WTC11 (cell line): Measurements from ENCODE around the gene PIGO. TPM values are rescaled to one million over a fixed set of nuclear protein-coding genes. Genes with fewer than 3 reads are reported as not detected.

Experiments used
- ATAC-seq: fragments of 200-7000 bp; cut with Tn5 transposase; 2 replicates; pipeline ENCODE4 v1.10.0; 2021; ENCODE audit warnings: mild to moderate bottlenecking, moderate library complexity
- CTCF ChIA-PET: fragments of 300-600 bp; sonication (Branson Sonifier 250); formaldehyde crosslinking; loops from one replicate; lab custom pipeline; 2021; ENCODE audit warnings: antibody characterized with exemption; lab: Charles Lee
- POLR2A ChIA-PET: fragments of 350-600 bp; sonication (Branson Sonifier 250); formaldehyde crosslinking; loops from one replicate; lab custom pipeline; 2021; ENCODE audit warnings: antibody characterized with exemption; lab: Charles Lee
- DNase-seq: peaks from one replicate; pipeline ENCODE4 v3.0.0; 2021; ENCODE audit warnings: low spot score
- H3K27ac Mint-ChIP-seq: 2 replicates; pipeline ENCODE4 v1.8.0; 2021; ENCODE audit warnings: mixed read lengths
- H3K27me3 Mint-ChIP-seq: 2 replicates; pipeline ENCODE4 v1.8.0; 2021; ENCODE audit warnings: low read depth, mild to moderate bottlenecking, moderate library complexity, mixed read lengths
- H3K36me3 Mint-ChIP-seq: 2 replicates; pipeline ENCODE4 v1.8.0; 2021; ENCODE audit warnings: mixed read lengths
- H3K4me1 Mint-ChIP-seq: 2 replicates; pipeline ENCODE4 v1.8.0; 2022; ENCODE audit warnings: mixed read lengths
- H3K4me3 Mint-ChIP-seq: 2 replicates; pipeline ENCODE4 v1.8.0; 2021; ENCODE audit warnings: mild to moderate bottlenecking, moderate library complexity, mixed read lengths
- H3K9me3 Mint-ChIP-seq: 2 replicates; pipeline ENCODE4 v1.8.0; 2021; ENCODE audit warnings: mixed read lengths
- ATF1 ChIP-seq: sonication (generic); formaldehyde crosslinking; IDR thresholded peaks from 2 replicates; pipeline ENCODE4 v1.8.1; 2023; ENCODE audit warnings: mild to moderate bottlenecking, moderate library complexity, missing genetic modification reagents
- CBFB ChIP-seq: sonication (generic); formaldehyde crosslinking; IDR thresholded peaks from 2 replicates; pipeline ENCODE4 v1.8.1; 2022; ENCODE audit warnings: mild to moderate bottlenecking, low read depth, missing genetic modification reagents
- E2F5 ChIP-seq: sonication (generic); formaldehyde crosslinking; IDR thresholded peaks from 2 replicates; pipeline ENCODE4 v1.8.1; 2022; ENCODE audit warnings: mild to moderate bottlenecking, moderate library complexity, missing genetic modification reagents
- ERG ChIP-seq: fragments of 250-450 bp; sonication (Bioruptor Pico); IDR thresholded peaks from 2 replicates; pipeline ENCODE4 v1.8.0; 2021; ENCODE audit warnings: mild to moderate bottlenecking
- GRHL2 ChIP-seq: fragments of 250-450 bp; sonication (Bioruptor Pico); IDR thresholded peaks from 2 replicates; pipeline ENCODE4 v1.8.0; 2022; ENCODE audit warnings: mild to moderate bottlenecking, moderate library complexity; ENCODE audit not compliant: insufficient replicate concordance, severe bottlenecking
- HMGA2 ChIP-seq: fragments of 250-450 bp; sonication (Bioruptor Pico); IDR thresholded peaks from 2 replicates; pipeline ENCODE4 v1.4.0; 2021; ENCODE audit warnings: mild to moderate bottlenecking, moderate library complexity
- HMGXB4 ChIP-seq: sonication (generic); formaldehyde crosslinking; IDR thresholded peaks from 2 replicates; pipeline ENCODE4 v1.8.1; 2023; ENCODE audit warnings: mild to moderate bottlenecking, moderate library complexity, missing genetic modification reagents
- NFATC4 ChIP-seq: fragments of 250-450 bp; sonication (Bioruptor Pico); IDR thresholded peaks from 2 replicates; pipeline ENCODE4 v1.9.0; 2021; ENCODE audit warnings: mild to moderate bottlenecking
- PRRX2 ChIP-seq: fragments of 250-450 bp; sonication (Bioruptor Pico); IDR thresholded peaks from 2 replicates; pipeline ENCODE4 v1.8.0; 2021; ENCODE audit warnings: mild to moderate bottlenecking
- SP1 ChIP-seq: sonication (generic); formaldehyde crosslinking; conservative IDR thresholded peaks from 2 replicates; pipeline ENCODE4 v1.8.1; 2022; ENCODE audit warnings: missing genetic modification reagents
- TCF7 ChIP-seq: sonication (generic); formaldehyde crosslinking; IDR thresholded peaks from 2 replicates; pipeline ENCODE4 v1.8.0; 2022; ENCODE audit warnings: mild to moderate bottlenecking, low read depth, missing genetic modification reagents, moderate library complexity
- TEAD4 ChIP-seq: sonication (generic); formaldehyde crosslinking; IDR thresholded peaks from 2 replicates; pipeline ENCODE4 v1.8.0; 2022; ENCODE audit warnings: mild to moderate bottlenecking, missing genetic modification reagents
- ZNF121 ChIP-seq: sonication (generic); formaldehyde crosslinking; IDR thresholded peaks from 2 replicates; pipeline ENCODE4 v1.8.0; 2023; ENCODE audit warnings: missing genetic modification reagents
- ZNF317 ChIP-seq: sonication (generic); formaldehyde crosslinking; IDR thresholded peaks from 2 replicates; pipeline ENCODE4 v1.8.1; 2023; ENCODE audit warnings: low read depth, mild to moderate bottlenecking, moderate library complexity, missing genetic modification reagents, borderline replicate concordance
- ZNF416 ChIP-seq: fragments of 250-450 bp; sonication (Bioruptor Pico); IDR thresholded peaks from 2 replicates; pipeline ENCODE4 v1.9.0; 2021; ENCODE audit warnings: mild to moderate bottlenecking, inconsistent platforms
- total RNA-seq: library from RNA; stranded (reverse); gene quantifications from 3 replicates; pipeline ENCODE4 v1.2.3, GENCODE V29; 2021
- TF ChIP-seq, protein P1 (sequence below): sonication (generic); formaldehyde crosslinking; IDR thresholded peaks from 2 replicates; pipeline ENCODE4 v1.8.0; 2023; ENCODE audit warnings: mild to moderate bottlenecking, missing genetic modification reagents
- TF ChIP-seq, protein P2 (sequence below): fragments of 200-600 bp; IDR thresholded peaks from 2 replicates; pipeline ENCODE4 v1.8.0; 2022; ENCODE audit warnings: antibody characterized with exemption
- TF ChIP-seq, protein P3 (sequence below): sonication (generic); formaldehyde crosslinking; IDR thresholded peaks from 2 replicates; pipeline ENCODE4 v1.8.0; 2023; ENCODE audit warnings: missing genetic modification reagents, mild to moderate bottlenecking, borderline replicate concordance
- TF ChIP-seq, protein P4 (sequence below): fragments of 250-450 bp; sonication (Bioruptor Pico); IDR thresholded peaks from 2 replicates; pipeline ENCODE4 v1.9.0; 2021; ENCODE audit warnings: mild to moderate bottlenecking
- TF ChIP-seq, protein P5 (sequence below): sonication (generic); formaldehyde crosslinking; IDR thresholded peaks from 2 replicates; pipeline ENCODE4 v1.8.1; 2022; ENCODE audit warnings: low read depth, missing genetic modification reagents, borderline replicate concordance

PIGO gene
- total RNA-seq, 1 experiment from 2014 or later, result 23.8 TPM

- Mint-ChIP-seq H3K36me3 (peaks cover 22% of the 10 kb centered on the region), H3K9me3 (no peaks in the 10 kb centered on the region), H3K4me3 (peak overlapping the region; percentile 96), H3K27ac (peak overlapping the region; percentile 90), H3K27me3 (no peaks in the 10 kb centered on the region), H3K4me1 (peaks cover 16% of the 10 kb centered on the region)
- POLR2A ChIA-PET, result interaction anchor here (0.6 to 2.7 kb wide), 9 partner anchors 8 to 59 kb away, joined by 3 to 18 read pairs (median 5); partner anchors contain the start of genes ATOSB, FANCG, UNC13B and VCP
- TF ChIP-seq, protein P1, sequence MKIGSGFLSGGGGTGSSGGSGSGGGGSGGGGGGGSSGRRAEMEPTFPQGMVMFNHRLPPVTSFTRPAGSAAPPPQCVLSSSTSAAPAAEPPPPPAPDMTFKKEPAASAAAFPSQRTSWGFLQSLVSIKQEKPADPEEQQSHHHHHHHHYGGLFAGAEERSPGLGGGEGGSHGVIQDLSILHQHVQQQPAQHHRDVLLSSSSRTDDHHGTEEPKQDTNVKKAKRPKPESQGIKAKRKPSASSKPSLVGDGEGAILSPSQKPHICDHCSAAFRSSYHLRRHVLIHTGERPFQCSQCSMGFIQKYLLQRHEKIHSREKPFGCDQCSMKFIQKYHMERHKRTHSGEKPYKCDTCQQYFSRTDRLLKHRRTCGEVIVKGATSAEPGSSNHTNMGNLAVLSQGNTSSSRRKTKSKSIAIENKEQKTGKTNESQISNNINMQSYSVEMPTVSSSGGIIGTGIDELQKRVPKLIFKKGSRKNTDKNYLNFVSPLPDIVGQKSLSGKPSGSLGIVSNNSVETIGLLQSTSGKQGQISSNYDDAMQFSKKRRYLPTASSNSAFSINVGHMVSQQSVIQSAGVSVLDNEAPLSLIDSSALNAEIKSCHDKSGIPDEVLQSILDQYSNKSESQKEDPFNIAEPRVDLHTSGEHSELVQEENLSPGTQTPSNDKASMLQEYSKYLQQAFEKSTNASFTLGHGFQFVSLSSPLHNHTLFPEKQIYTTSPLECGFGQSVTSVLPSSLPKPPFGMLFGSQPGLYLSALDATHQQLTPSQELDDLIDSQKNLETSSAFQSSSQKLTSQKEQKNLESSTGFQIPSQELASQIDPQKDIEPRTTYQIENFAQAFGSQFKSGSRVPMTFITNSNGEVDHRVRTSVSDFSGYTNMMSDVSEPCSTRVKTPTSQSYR (CRISPR knock-in tag), result no peak
- no peak for TF ChIP-seq TCF7
- CTCF ChIA-PET, result interaction anchor here (1.0 to 1.8 kb wide), 8 partner anchors 9 to 401 kb away, joined by 3 to 28 read pairs (median 5); partner anchors contain the start of genes ATOSB and VCP
- ATAC-seq, result no peak
- no peak for DNase-seq
These were observed 6.0 kb upstream of the PIGO start for GRCh38 chr9:35102465-35102768.

- CTCF ChIA-PET, result interaction anchor here (0.9 to 3.1 kb wide), 4 partner anchors 17 to 198 kb away, joined by 4 to 19 read pairs (median 16); partner anchors contain the start of gene VCP
- Mint-ChIP-seq H3K4me3 (no peak overlapping the region), H3K4me1 (peaks cover 7% of the 10 kb centered on the region; the same call in 1 of the 2 replicates)
- TF ChIP-seq ATF1 (CRISPR knock-in tag) (no peak), HMGA2 (CRISPR knock-in tag) (no peak), ZNF121 (CRISPR knock-in tag) (no peak), TCF7 (no peak), SP1 (CRISPR knock-in tag) (no peak), PRRX2 (no peak), ERG (CRISPR knock-in tag) (no peak), HMGXB4 (CRISPR knock-in tag) (no peak), CBFB (CRISPR knock-in tag) (no peak), TEAD4 (no peak), ZNF416 (CRISPR knock-in tag) (no peak), E2F5 (no peak), NFATC4 (no peak), ZNF317 (CRISPR knock-in tag) (no peak), GRHL2 (no peak)
- TF ChIP-seq, protein P2, sequence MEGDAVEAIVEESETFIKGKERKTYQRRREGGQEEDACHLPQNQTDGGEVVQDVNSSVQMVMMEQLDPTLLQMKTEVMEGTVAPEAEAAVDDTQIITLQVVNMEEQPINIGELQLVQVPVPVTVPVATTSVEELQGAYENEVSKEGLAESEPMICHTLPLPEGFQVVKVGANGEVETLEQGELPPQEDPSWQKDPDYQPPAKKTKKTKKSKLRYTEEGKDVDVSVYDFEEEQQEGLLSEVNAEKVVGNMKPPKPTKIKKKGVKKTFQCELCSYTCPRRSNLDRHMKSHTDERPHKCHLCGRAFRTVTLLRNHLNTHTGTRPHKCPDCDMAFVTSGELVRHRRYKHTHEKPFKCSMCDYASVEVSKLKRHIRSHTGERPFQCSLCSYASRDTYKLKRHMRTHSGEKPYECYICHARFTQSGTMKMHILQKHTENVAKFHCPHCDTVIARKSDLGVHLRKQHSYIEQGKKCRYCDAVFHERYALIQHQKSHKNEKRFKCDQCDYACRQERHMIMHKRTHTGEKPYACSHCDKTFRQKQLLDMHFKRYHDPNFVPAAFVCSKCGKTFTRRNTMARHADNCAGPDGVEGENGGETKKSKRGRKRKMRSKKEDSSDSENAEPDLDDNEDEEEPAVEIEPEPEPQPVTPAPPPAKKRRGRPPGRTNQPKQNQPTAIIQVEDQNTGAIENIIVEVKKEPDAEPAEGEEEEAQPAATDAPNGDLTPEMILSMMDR, result no peak
- TF ChIP-seq, protein P3, sequence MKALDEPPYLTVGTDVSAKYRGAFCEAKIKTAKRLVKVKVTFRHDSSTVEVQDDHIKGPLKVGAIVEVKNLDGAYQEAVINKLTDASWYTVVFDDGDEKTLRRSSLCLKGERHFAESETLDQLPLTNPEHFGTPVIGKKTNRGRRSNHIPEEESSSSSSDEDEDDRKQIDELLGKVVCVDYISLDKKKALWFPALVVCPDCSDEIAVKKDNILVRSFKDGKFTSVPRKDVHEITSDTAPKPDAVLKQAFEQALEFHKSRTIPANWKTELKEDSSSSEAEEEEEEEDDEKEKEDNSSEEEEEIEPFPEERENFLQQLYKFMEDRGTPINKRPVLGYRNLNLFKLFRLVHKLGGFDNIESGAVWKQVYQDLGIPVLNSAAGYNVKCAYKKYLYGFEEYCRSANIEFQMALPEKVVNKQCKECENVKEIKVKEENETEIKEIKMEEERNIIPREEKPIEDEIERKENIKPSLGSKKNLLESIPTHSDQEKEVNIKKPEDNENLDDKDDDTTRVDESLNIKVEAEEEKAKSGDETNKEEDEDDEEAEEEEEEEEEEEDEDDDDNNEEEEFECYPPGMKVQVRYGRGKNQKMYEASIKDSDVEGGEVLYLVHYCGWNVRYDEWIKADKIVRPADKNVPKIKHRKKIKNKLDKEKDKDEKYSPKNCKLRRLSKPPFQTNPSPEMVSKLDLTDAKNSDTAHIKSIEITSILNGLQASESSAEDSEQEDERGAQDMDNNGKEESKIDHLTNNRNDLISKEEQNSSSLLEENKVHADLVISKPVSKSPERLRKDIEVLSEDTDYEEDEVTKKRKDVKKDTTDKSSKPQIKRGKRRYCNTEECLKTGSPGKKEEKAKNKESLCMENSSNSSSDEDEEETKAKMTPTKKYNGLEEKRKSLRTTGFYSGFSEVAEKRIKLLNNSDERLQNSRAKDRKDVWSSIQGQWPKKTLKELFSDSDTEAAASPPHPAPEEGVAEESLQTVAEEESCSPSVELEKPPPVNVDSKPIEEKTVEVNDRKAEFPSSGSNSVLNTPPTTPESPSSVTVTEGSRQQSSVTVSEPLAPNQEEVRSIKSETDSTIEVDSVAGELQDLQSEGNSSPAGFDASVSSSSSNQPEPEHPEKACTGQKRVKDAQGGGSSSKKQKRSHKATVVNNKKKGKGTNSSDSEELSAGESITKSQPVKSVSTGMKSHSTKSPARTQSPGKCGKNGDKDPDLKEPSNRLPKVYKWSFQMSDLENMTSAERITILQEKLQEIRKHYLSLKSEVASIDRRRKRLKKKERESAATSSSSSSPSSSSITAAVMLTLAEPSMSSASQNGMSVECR (CRISPR knock-in tag), result no peak
- TF ChIP-seq, protein P4, sequence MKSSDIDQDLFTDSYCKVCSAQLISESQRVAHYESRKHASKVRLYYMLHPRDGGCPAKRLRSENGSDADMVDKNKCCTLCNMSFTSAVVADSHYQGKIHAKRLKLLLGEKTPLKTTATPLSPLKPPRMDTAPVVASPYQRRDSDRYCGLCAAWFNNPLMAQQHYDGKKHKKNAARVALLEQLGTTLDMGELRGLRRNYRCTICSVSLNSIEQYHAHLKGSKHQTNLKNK (CRISPR knock-in tag), result no peak
- TF ChIP-seq, protein P5, sequence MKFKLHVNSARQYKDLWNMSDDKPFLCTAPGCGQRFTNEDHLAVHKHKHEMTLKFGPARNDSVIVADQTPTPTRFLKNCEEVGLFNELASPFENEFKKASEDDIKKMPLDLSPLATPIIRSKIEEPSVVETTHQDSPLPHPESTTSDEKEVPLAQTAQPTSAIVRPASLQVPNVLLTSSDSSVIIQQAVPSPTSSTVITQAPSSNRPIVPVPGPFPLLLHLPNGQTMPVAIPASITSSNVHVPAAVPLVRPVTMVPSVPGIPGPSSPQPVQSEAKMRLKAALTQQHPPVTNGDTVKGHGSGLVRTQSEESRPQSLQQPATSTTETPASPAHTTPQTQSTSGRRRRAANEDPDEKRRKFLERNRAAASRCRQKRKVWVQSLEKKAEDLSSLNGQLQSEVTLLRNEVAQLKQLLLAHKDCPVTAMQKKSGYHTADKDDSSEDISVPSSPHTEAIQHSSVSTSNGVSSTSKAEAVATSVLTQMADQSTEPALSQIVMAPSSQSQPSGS (CRISPR knock-in tag), result no peak
These were observed 1.2 kb upstream of the PIGO start for GRCh38 chr9:35097573-35097972.

More at GRCh38 chr9:35097573-35097972, 1.2 kb upstream of the PIGO start:
- no peaks in the 10 kb centered on the region for H3K27me3 Mint-ChIP-seq
- H3K9me3 Mint-ChIP-seq, result no peaks in the 10 kb centered on the region
- POLR2A ChIA-PET, result interaction anchor here (0.7 to 1.9 kb wide), 2 partner anchors 25 to 46 kb away, joined by 3 to 4 read pairs; partner anchors contain the start of gene VCP
- ATAC-seq, result no peak
- peaks cover 27% of the 10 kb centered on the region for H3K36me3 Mint-ChIP-seq
- no peak overlapping the region for H3K27ac Mint-ChIP-seq
- DNase-seq, result no peak
